NCI-H748 (cell line): ENCODE data around the gene DIPK1A.

Experiments used
- DNase-seq: peaks from one replicate; lab custom pipeline; 2025; ENCODE audit not compliant: unreplicated experiment; lab: John Stamatoyannopoulos, UW

Gene DIPK1A

DNA sequence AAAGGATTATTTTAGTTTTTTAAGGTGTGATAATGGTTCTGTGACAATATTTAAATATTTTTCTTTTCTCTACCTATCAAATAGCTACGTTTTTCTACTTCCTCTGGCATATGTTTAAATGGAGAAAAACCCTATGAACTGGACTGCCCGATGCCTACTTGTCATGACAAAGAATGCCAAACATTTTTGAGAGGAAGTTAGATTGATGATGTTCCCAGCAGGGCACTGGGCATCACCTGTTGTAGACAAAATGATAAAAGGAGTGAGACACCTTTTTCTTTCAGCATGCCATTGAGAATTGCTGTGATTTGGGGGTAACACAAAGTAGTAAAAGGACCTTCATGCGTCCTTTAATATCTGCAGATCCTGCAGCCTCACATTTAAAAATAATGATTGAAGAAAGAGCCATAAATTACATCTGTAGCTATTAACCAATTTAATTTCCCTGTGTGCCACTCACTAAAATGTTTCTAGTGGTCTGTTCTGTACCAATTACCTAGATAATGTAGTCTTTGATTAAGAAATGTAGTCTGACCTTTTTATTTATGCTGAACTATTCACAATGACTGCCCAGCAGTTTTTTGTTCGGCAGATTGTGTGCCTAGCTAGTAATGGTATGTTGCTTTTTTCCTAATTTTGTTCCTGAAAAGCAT, 81.8 kb downstream of the DIPK1A start:
- no peak for DNase-seq

DNA sequence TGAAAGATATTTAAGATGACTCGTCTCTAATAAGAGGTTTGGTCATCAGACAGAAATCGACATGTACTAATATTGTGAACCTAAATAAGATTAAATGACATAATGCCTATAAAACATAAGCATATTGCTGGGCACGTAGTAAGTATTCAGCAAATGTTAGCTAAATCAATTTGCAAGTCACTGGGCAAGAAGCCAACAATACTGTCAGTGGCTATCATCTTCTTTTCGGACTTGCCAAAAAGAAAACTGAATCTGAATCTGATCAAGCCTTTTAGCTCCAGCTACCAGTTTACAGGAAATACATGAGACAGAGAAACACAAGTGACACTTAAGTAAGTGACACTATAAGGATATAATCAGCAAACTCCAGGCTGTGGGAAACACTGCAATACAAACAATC, 83.5 kb downstream of the DIPK1A start:
- peak; percentile 44 for DNase-seq

DNA sequence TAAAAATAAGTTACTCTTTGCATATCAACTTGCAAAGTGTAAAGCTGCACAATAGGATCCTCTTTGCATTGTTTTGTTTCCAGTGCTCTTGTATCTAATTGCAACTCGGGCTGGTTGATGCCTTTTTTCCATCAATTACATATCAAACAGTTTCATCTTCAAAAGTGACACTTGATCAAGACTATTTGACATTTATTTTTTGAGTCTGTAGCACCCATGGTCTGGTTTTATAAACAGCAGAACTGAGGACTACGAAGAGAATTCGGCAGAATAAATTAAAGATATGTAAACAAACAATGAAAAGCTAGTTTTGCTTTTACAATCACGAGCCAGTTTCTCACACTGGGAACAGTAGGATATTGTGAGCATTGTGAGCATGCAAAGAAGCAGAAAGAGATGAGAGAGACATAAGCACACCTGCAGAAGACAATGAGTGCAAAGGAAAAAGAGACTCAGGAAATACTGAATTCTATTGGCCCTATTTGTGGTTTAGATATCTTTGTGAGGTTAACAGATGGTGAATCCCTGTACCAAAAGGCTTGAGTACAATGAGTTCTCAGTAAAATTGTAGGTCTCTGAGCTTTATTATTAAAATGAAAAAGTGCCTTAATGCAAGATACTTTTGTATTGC, 84.1 kb downstream of the DIPK1A start:
- peak; percentile 35 for DNase-seq

DNA sequence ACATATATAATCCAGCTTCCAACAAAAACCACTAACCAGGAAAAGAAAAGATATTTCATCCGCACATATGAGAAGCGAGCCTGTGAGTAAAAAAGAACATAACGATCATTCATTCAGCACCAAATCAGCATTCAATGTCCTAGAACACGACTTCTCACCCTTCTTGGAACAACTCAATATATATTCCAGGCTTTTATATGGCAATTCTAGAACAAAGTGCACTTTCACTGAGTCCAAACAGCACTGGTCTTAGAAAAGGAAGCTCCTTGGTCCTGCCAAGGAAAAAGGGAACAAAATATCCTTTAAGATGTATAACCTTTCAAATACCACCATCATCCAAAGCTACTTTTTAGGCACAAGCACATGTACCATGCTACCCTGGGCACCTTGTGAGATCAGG, 84.9 kb downstream of the DIPK1A start:
- DNase-seq: no peak

DNA sequence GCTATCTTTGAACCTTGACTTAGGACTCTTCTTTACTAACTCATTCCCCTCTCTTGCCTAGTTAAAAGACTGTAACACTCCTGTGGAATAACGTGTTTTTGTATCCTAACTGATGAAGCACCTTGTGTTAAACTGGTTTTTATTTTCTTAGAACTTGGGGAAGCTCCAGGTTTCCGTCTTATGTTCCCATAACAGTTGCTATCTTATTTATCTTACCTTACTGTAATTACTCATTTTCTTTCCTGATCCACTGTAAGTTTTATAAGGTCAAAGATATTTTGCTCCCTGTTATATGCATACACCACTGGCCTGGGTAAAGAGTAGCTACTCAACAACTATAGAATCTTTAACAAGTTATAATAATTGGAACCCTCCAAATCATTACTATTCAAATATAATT, 86.3 kb downstream of the DIPK1A start:
- DNase-seq: no peak

DNA sequence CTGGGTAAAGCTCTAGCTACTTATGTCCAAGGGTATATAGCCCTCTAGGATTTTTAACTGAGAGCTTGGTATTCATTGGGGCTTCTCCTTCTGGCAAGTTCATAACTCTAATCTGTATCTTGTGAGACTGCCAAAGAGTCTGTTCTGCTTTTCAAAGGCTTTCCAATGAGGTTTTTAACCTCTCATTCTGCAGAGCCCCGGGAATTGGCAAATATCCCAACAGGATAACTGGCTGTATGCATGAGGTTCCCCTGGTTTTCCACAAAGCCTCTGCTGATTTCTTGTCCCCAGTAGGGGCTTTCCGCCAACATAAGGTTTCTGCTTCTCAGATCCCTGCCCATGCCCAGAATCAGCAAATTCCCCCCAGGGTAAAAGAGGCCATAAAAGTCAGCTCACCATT, 88.5 kb downstream of the DIPK1A start:
- no peak for DNase-seq

DNA sequence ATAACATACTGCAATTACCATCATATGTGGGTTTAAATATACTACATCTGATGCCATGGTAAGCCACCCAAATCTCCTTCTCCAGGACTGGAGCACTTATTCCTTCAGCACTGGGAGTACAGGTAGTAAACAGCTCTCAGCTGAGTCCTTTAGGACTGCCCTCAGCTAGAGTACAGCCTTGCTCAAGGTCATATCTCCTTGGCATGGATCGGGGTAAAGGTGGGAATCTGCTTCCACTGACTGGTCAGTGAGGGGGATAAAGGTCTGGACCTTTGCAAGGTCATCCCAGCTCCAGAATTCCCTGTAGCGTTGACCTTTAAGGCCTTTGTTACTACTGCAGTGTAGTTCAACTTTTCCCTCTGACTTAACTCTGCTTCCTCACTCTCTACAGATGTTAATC, 90.7 kb downstream of the DIPK1A start:
- no peak for DNase-seq

DNA sequence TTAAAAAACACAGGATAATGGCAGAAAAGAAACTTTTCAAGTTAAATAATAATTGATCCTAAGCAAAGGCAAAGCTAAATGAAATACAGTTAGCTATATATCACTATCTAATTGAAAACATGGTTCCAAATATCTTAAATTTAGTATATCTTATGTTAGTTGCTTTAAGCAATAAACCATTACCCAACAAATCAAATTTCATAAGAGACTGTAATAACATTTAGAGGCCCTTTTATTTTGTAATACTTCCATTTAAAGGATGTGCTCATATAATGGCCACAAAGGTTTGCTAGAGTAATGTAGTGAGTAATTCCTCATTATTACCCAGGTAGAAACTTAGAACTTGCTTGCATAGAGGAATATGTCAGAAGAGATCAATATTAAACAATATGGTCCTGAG, 97.1 kb downstream of the DIPK1A start:
- no peak for DNase-seq

DNA sequence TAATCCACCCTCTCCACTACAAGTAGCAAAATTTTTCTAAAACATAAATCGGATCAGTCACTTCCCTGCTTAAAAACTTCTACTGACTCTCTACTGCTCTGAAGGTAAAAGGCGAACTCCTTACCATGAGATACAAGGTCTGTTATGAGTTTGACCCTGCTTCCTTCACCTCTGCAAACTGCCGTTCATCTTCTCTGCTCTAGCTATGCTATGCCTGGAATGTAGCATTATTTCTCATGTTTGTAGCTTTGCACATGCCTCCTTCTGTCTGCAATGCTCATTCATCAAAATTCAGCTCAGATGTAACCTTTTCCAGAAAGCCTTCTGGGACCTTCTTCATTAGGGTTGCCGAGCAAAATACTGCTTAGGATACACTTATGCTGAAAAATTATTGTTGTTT, 98.7 kb downstream of the DIPK1A start:
- no peak for DNase-seq

DNA sequence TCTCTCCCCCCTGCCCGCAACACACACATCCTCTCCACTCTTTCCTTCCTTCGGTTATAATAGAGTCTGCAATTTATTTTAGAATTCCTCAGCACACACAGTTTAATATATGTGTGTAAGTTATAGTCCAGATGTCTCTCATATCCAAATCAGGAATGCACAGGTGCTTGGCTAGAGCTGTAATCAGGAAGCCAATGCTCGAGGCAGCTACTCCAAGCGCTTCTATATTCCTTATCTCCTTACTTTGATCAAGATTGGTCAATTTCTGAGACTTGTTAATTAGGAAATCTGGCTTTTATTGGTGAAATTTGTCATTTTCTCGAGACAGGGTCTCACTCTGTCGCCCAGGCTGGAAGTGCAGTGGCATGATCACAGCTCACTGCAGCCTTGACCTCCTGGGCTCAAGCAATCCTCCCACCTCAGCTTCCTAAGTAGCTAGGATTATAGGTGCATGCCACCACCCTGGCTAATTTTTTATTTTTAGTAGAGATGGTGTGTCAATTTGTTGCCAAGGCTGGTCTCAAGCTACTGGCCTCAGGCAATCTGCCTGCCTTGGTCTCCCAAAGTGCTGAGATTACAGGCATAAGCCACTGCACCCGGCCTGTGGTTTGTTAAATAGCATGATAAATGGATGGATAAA, 101.7 kb downstream of the DIPK1A start:
- no peak for DNase-seq

DNA sequence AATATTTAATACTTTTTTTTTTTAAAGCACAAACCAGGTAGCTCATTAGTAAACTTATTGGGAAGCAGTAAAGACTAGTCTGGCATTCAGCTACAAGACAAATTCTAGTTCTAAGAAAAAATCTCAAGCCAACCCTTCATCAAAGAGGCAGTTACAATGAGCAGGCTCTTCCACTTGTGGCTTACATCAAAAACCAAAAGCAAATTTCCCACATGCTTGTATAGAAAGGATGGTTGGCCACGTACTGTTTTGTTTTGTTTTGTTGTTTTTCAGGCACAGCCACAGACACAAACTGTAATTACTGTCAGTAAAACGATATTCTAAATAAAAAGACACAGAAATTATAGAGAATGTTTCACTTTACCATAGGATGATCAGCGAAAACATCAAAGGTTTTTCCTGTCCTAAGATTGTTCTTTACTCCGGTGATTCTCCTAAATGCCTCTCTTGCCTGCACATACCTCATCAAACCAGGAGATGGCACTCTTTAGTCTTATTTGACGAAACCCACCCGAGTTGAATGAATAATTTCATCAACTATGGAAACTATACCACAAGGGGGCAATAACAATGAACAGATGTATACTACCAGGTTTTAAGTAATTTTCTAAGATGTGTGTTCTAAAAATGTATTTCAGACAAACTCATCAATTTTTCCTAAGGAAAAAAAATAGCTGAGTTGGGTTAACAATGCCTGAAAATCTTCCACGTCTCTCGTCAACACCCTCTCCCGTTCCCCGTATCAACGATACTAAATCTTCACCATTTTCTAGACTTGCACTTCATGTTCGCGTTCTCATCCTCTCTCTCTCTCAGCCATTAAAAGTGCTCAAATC, 102.5 kb downstream of the DIPK1A start:
- peak; percentile 70 for DNase-seq

DNA sequence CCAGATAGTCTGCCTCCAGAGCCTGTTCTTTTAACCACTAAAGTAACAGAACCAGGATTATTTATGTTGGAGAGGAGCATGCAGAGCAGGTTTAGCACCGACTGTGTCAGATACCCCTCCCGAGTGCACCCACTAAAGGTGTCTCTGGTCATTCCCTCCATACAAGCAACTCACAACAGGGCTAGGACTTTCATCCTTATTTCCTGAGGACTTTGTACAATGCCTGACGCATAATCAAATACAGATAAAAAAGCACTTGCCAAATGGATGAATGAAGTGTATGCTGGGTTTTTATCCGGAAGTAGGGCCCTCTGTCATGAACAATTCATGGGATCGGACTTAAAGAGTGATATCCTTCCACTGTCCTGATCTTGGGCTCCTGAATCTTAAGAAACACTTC, 103.4 kb downstream of the DIPK1A start:
- no peak for DNase-seq

DNA sequence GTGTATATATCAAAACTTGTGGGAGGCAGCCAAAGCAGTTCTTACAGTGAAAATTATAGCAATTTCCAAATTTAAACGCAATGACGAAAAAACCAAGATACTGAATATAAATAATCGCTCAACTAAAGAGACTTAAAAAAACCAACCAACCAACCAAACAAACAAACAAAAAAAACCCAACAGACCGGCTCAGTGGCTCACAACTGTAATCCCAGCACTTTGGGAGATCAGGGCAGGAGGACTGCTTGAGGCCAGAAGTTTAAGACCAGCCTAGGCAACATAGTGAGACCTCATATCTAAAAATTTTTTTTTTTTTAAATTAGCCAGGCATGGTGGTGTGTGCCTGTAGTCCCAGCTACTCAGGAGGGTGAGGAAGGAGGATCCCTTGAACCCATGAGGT, 106.0 kb downstream of the DIPK1A start:
- no peak for DNase-seq

DNA sequence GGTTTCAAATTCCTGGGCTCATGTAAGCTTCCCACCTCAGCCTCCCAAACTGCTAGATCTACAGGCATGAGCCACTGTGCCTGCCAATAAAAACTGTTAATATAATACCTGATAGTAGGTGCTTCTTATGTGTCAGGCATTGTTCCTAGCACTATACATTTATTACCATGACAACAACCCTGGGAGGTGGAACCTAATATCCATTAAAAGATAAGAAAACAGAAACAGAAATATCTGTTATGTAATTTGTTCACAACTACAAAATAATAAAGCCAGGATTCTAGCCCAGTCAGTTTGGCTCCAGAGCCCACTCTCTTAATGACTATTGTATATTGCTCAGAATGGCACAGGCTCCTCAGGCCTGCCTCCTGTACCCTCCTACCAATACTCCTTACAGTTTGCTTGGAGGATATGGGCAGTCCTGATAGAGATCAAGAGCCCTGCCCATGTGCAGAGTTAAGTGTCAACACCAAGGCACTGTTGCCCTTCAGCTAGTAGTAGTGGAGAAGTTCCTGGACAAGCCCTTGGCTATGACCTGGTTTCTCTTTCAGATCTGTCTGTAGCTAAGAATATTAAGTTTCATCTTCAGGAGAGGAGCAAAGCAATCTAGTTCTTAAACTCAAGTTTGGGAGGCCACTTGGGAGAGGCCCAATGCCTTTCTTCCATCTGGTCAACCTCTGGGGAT, 107.0 kb downstream of the DIPK1A start:
- DNase-seq: no peak

DNA sequence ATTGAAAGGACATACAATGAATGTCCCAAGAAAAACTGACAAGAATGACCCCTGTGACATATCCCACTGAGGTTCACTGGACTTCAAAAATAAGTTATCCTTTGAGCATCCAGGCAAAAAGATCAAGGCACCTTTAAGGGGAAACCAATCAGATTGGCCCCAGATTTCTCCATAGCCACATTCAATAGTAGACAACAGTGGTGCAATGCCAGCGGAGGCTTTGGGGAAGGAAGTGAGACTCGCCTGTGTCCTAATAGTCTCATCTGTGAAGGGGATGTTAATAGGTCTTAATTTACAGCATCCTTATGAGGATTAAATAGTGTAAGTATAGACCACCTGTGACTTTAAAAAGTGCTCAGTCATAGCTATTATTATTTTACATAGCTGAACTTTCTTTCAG, 108.0 kb downstream of the DIPK1A start:
- no peak for DNase-seq

DNA sequence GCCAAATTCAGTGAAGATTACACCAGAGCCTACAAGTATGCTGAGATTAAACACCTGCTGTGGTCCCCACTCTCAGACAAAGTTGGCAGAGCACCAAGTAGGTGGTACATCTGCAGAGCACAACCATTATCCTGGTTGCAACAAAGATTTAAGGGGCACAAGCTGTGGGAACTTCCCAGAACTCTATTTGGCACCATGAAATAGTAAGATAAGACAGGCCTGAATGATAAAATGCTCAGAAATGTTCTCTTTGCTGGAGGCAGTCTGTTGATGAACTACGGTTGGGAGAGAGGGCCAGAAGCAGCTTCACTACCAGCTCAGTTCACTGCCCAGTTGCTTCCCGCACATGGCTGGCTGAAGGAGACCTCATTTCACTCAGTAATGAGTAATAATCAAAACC, 109.5 kb downstream of the DIPK1A start:
- DNase-seq: no peak

DNA sequence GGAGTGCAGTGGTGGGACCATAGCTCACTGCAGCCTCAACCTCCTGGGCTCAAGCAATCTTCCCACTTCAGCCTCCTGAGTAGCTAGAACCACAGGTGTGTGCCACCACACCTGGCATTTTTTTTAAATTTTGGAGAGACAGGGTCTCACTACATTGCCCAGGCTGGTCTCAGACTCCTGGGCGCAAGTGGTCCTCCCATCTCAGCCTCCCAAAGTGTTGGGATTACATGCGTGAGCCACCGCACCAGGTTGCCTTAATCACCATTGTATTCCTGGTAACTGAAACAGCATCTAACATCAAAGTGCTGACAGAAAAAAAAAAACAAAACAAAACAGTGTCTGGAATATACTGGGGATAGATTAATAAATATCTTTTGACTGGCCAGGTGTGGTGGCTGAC, 111.2 kb downstream of the DIPK1A start:
- DNase-seq: no peak

DNA sequence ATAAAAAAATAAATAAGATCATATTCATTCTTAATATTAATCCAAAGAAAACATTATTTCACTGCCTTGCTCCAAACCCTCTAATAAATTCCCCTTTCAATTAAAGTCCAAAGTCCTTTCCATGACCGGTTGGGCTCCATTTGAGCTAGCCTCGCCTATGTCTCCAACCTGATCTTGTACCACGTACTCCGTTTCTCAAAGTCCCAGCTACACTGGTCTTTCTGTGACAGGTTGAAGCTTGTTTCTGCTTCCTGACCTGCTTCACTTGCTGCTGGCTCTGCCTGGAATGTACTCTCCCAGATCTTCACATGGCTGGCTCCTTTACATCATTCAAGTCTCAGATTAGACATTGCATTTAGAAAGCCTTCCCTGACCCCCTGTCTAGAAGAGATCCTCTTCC, 113.1 kb downstream of the DIPK1A start:
- no peak for DNase-seq

DNA sequence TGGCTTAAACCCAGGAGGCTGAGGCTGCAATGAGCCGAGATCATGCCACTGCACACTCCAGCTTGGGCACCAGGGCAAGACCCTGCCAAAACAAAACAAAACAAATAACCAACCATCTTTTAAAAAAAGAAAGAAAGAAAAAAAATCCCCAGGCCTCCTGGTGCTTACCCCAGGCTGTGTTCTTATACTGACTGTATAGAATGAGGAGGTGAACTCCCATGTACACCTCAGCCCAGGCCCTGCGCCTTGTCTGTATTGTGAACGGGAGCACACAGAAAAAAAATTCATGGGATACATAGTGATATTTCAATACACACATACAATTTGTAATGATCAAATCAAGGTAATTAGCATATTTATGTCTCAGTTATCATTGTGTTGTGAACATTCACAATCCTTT, 115.4 kb downstream of the DIPK1A start:
- DNase-seq: no peak

DNA sequence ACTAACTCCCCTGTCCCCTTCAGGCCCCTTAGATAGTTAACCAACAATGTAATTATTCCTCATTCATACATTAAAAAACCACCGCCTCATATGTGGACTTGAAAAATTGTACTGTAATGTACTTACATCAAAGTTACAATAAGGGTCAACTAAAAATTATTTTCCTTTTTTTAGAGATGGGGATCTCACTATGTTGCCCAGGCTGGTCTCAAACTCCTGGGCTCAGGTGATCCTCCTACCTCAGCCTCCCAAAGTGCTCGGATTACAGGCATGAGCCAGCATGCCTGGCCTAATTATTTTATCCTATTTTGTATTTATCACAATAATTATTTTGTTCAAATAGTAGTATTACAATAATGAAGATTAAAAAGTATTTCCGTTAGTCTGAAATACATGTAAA, 116.8 kb downstream of the DIPK1A start:
- no peak for DNase-seq
